ENCODE measurements around the gene UNC79. TPM values are rescaled to one million over a fixed set of nuclear protein-coding genes. Genes with fewer than 3 reads are reported as not detected.

Gene UNC79
- total RNA-seq, 2 donors from 2014 or later = 6.0 to 14.4 TPM

- TF ChIP-seq CTCF (conservative IDR thresholded peaks at IDR 0.05) = no peak
- peaks cover 20% of the 10 kb centered on the region for H3K36me3 ChIP-seq (ENCODE audit: control insufficient read depth, insufficient read depth, low read length)
- no peak overlapping the region for H3K4me3 ChIP-seq (ENCODE audit: low read length)
- H3K9ac ChIP-seq (ENCODE audit: extremely low read depth, low read length, poor library complexity, severe bottlenecking) = no peak overlapping the region
- no peak for DNase-seq
- H3K27ac ChIP-seq (ENCODE audit: low read depth, low read length) = no peak overlapping the region
- Mint-ChIP-seq H3K4me3 (no peak overlapping the region), H3K36me3 (ENCODE audit: low read depth) (peaks cover 61% of the 10 kb centered on the region), H3K27ac (no peak overlapping the region), H3K27me3 (ENCODE audit: insufficient read depth) (no peaks in the 10 kb centered on the region), H3K9me3 (no peaks in the 10 kb centered on the region), H3K4me1 (peaks cover 4% of the 10 kb centered on the region)
- no peaks in the 10 kb centered on the region for H3K9me3 ChIP-seq (ENCODE audit: control insufficient read depth, low read length)
- WGBS, 2 experiments (ENCODE audit: insufficient coverage in 1 of 2, insufficient read length in 1 of 2) = 89 to 97% methylated on average over 4 to 6 of the region's 6 CpGs
- no peaks in the 10 kb centered on the region for H3K4me1 ChIP-seq (ENCODE audit: control insufficient read depth, insufficient read depth, low read length)
- H3K27me3 ChIP-seq (ENCODE audit: control insufficient read depth, insufficient read depth, low read length, poor library complexity, severe bottlenecking) = no peaks in the 10 kb centered on the region
Measured at GRCh38 chr14:93733631-93734030, 302.9 kb downstream of the UNC79 start.

- 92 to 96% methylated on average over 11 to 25 of the region's 25 CpGs for WGBS, 2 experiments (ENCODE audit: insufficient coverage in 1 of 2, insufficient read length in 1 of 2)
- peak; percentile 88 for DNase-seq
- TF ChIP-seq CTCF (conservative IDR thresholded peaks at IDR 0.05) = no peak
- Histone ChIP-seq H3K4me3 (ENCODE audit: low read length) (no peak overlapping the region), H3K27ac (ENCODE audit: low read depth, low read length) (no peak overlapping the region), H3K9me3 (ENCODE audit: control insufficient read depth, low read length) (no peaks in the 10 kb centered on the region), H3K27me3 (ENCODE audit: control insufficient read depth, insufficient read depth, low read length, poor library complexity, severe bottlenecking) (no peaks in the 10 kb centered on the region), H3K9ac (ENCODE audit: extremely low read depth, low read length, poor library complexity, severe bottlenecking) (no peak overlapping the region), H3K36me3 (ENCODE audit: control insufficient read depth, insufficient read depth, low read length) (peaks cover 20% of the 10 kb centered on the region), H3K4me1 (ENCODE audit: control insufficient read depth, insufficient read depth, low read length) (no peaks in the 10 kb centered on the region)
- Mint-ChIP-seq H3K27ac (peak overlapping the region; percentile 26), H3K27me3 (ENCODE audit: insufficient read depth) (no peaks in the 10 kb centered on the region), H3K36me3 (ENCODE audit: low read depth) (peaks cover 56% of the 10 kb centered on the region), H3K9me3 (no peaks in the 10 kb centered on the region), H3K4me3 (no peak overlapping the region), H3K4me1 (peaks cover 4% of the 10 kb centered on the region)
Measured at GRCh38 chr14:93734086-93734822, 303.5 kb downstream of the UNC79 start.

GRCh38 chr14:93735206-93735605 is 304.5 kb downstream of the UNC79 start:
- no peaks in the 10 kb centered on the region for H3K9me3 ChIP-seq (ENCODE audit: control insufficient read depth, low read length)
- Mint-ChIP-seq H3K36me3 (ENCODE audit: low read depth) (peaks cover 51% of the 10 kb centered on the region), H3K4me1 (peaks cover 4% of the 10 kb centered on the region), H3K27ac (no peak overlapping the region), H3K9me3 (no peaks in the 10 kb centered on the region), H3K27me3 (ENCODE audit: insufficient read depth) (no peaks in the 10 kb centered on the region), H3K4me3 (no peak overlapping the region)
- peaks cover 20% of the 10 kb centered on the region for H3K36me3 ChIP-seq (ENCODE audit: control insufficient read depth, insufficient read depth, low read length)
- 84 to 86% methylated on average over 11 to 12 of the region's 12 CpGs for WGBS, 2 experiments (ENCODE audit: insufficient coverage in 1 of 2, insufficient read length in 1 of 2)
- no peaks in the 10 kb centered on the region for H3K27me3 ChIP-seq (ENCODE audit: control insufficient read depth, insufficient read depth, low read length, poor library complexity, severe bottlenecking)
- no peaks in the 10 kb centered on the region for H3K4me1 ChIP-seq (ENCODE audit: control insufficient read depth, insufficient read depth, low read length)
- DNase-seq = no peak
- TF ChIP-seq CTCF (conservative IDR thresholded peaks at IDR 0.05) = no peak
- no peak overlapping the region for H3K27ac ChIP-seq (ENCODE audit: low read depth, low read length)
- no peak overlapping the region for H3K9ac ChIP-seq (ENCODE audit: extremely low read depth, low read length, poor library complexity, severe bottlenecking)
- H3K4me3 ChIP-seq (ENCODE audit: low read length) = no peak overlapping the region
